Naive thymus-derived CD4-positive, alpha-beta T cell (primary cell): ENCODE data around the gene CTBP2. TPM values are rescaled to one million over a fixed set of nuclear protein-coding genes. Genes with fewer than 3 reads are reported as not detected.

ENCODE experiments used
- ATAC-seq: fragments of 150-1000 bp; cut with Tn5 transposase; 2 replicates; pipeline ENCODE4 v1.10.0; 2021; ENCODE audit warnings: mild to moderate bottlenecking, moderate library complexity
- CTCF ChIA-PET: fragments of 350-600 bp; sonication (Branson Sonifier 250); formaldehyde crosslinking; loops from one replicate; lab custom pipeline; 2021; ENCODE audit warnings: antibody characterized with exemption; lab: Charles Lee
- POLR2A ChIA-PET: fragments of 350-600 bp; sonication (Branson Sonifier 250); formaldehyde crosslinking; loops from one replicate; lab custom pipeline; 2021; ENCODE audit warnings: antibody characterized with exemption, inconsistent platforms; lab: Charles Lee
- DNase-seq, 9 donors: peaks; one replicate each; pipeline versions ENCODE4 v3.0.0 to v3.0.0-alpha.2; 2020 to 2022; ENCODE audit warnings: mixed read lengths in 1 of 9
- H3K27ac ChIP-seq: one replicate; pipeline ENCODE4 v1.7.0; 2013; ENCODE audit warnings: mild to moderate bottlenecking, low read depth, low read length, moderate library complexity
- H3K27me3 ChIP-seq, 2 donors: one replicate each; pipeline ENCODE4 v1.7.0; 2013; ENCODE audit warnings: low read length in 2 of 2, mild to moderate bottlenecking in 2 of 2, moderate library complexity in 2 of 2; ENCODE audit not compliant: control insufficient read depth in 2 of 2, insufficient read depth in 2 of 2
- H3K36me3 ChIP-seq, 3 experiments: 1 replicate in 2 of 3; 2 replicates in 1 of 3; pipeline ENCODE4 v1.7.0; 2013; ENCODE audit warnings: low read length in 3 of 3, mild to moderate bottlenecking in 3 of 3, moderate library complexity in 1 of 3; ENCODE audit not compliant: insufficient read depth in 3 of 3, control insufficient read depth in 2 of 3
- H3K4me1 ChIP-seq, 2 donors: one replicate each; pipeline ENCODE4 v1.7.0; 2013; ENCODE audit warnings: low read length in 2 of 2, mild to moderate bottlenecking in 2 of 2, moderate library complexity in 1 of 2; ENCODE audit not compliant: control insufficient read depth in 2 of 2, insufficient read depth in 2 of 2
- H3K4me3 ChIP-seq: 2 replicates; pipeline ENCODE4 v1.7.0; 2013; ENCODE audit warnings: mild to moderate bottlenecking, low read length
- H3K9me3 ChIP-seq, 3 experiments: 1 replicate in 2 of 3; 2 replicates in 1 of 3; pipeline ENCODE4 v1.7.0; 2013; ENCODE audit warnings: low read length in 3 of 3; ENCODE audit not compliant: control insufficient read depth in 2 of 3
- H3K27ac Mint-ChIP-seq, 9 donors: one replicate each; pipeline ENCODE4 v1.8.0; 2020 to 2022; ENCODE audit warnings: mixed read lengths in 9 of 9, mild to moderate bottlenecking in 8 of 9, moderate library complexity in 5 of 9, inconsistent platforms in 2 of 9
- H3K27me3 Mint-ChIP-seq, 5 donors: one replicate each; pipeline ENCODE4 v1.8.0; 2021 to 2022; ENCODE audit warnings: mixed read lengths in 5 of 5, mild to moderate bottlenecking in 1 of 5
- H3K36me3 Mint-ChIP-seq, 5 donors: one replicate each; pipeline ENCODE4 v1.8.0; 2020 to 2022; ENCODE audit warnings: mixed read lengths in 5 of 5, mild to moderate bottlenecking in 3 of 5, inconsistent platforms in 1 of 5
- H3K4me1 Mint-ChIP-seq, 7 donors: one replicate each; pipeline ENCODE4 v1.8.0; 2020 to 2022; ENCODE audit warnings: mixed read lengths in 7 of 7, mild to moderate bottlenecking in 3 of 7, inconsistent platforms in 1 of 7
- H3K4me3 Mint-ChIP-seq, 10 donors: one replicate each; pipeline ENCODE4 v1.8.0; 2020 to 2022; ENCODE audit warnings: mild to moderate bottlenecking in 10 of 10, mixed read lengths in 10 of 10, moderate library complexity in 6 of 10, inconsistent platforms in 2 of 10
- H3K9me3 Mint-ChIP-seq, 11 donors: one replicate each; pipeline ENCODE4 v1.8.0; 2020 to 2022; ENCODE audit warnings: mixed read lengths in 11 of 11, mild to moderate bottlenecking in 4 of 11, inconsistent platforms in 1 of 11, moderate library complexity in 1 of 11
- intact Hi-C, 2 donors: fragments of 100-400 bp; cut with micrococcal nuclease; formaldehyde crosslinking; loops; one replicate each; pipeline ENCODE4 v1.15.1; 2023
- polyA plus RNA-seq, 2 donors: library from polyadenylated mRNA; unstranded; fragments of 300-500 nt; fragmentation: Illumina TruSeq; gene quantifications; one replicate each; pipeline ENCODE4 v1.2.3, GENCODE V29; 2021
- total RNA-seq, 6 experiments: library from RNA in 5 of 6; stranded (reverse) in 5 of 6; gene quantifications; 1 replicate in 5 of 6; 2 replicates in 1 of 6; pipeline ENCODE4 v1.2.3 and lab custom pipeline; 2021 to 2026

CTBP2 gene
- total and polyA plus RNA-seq, 7 experiments from 2014 or later = 0.05 to 39.5 (median 1.7) TPM; not detected in 1

DNA sequence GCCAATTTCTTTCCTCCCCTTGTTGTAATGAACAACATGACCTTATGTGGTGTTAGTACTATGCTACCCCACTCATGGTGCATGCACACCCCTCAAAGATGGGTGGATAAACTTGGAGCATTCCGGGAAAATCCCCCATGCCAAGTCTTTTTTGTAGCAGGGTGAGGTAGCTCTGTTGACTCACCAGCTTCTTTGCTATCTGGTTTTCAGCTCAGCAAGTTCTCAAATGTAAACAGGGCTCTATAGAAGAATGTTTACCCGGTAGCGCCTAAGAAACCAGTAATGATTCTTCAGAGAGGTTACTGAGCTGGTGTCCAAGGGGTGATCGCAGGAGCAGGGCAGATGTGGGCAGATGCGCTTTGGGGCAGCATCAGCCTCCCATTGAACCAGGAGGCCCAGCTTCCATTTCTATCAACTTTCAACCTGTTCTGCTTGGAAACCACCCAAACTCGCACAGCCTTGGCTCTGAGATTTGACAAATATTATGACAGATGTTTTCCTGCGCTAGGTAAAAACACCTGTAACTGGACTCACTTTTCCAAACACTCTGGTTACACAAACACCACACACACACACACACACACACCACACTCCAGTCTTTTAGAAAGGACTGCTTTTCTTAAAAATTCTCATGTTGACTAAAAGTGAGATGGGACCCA lies 130.7 kb downstream of the CTBP2 start:
- POLR2A ChIA-PET = no interaction called here
- CTCF ChIA-PET = no interaction called here
- Histone ChIP-seq H3K4me3 (no peak overlapping the region), H3K36me3 (no peaks in the 10 kb centered on the region), H3K27ac (no peak overlapping the region), H3K27me3 (no peaks in the 10 kb centered on the region), H3K9me3 (no peaks in the 10 kb centered on the region), H3K4me1 (no peaks in the 10 kb centered on the region)
- no peak for DNase-seq
- intact Hi-C loops = no loop called here
- no peaks in the 10 kb centered on the region for H3K4me1 Mint-ChIP-seq
- H3K36me3 Mint-ChIP-seq = no peaks in the 10 kb centered on the region
- peaks cover 0 to 9% (median 0%) of the 10 kb centered on the region in 5 donors for H3K27me3 Mint-ChIP-seq
- H3K27ac Mint-ChIP-seq = no peak overlapping the region
- ATAC-seq = no peak
- H3K9me3 Mint-ChIP-seq = no peaks in the 10 kb centered on the region
- H3K4me3 Mint-ChIP-seq = no peak overlapping the region

DNA sequence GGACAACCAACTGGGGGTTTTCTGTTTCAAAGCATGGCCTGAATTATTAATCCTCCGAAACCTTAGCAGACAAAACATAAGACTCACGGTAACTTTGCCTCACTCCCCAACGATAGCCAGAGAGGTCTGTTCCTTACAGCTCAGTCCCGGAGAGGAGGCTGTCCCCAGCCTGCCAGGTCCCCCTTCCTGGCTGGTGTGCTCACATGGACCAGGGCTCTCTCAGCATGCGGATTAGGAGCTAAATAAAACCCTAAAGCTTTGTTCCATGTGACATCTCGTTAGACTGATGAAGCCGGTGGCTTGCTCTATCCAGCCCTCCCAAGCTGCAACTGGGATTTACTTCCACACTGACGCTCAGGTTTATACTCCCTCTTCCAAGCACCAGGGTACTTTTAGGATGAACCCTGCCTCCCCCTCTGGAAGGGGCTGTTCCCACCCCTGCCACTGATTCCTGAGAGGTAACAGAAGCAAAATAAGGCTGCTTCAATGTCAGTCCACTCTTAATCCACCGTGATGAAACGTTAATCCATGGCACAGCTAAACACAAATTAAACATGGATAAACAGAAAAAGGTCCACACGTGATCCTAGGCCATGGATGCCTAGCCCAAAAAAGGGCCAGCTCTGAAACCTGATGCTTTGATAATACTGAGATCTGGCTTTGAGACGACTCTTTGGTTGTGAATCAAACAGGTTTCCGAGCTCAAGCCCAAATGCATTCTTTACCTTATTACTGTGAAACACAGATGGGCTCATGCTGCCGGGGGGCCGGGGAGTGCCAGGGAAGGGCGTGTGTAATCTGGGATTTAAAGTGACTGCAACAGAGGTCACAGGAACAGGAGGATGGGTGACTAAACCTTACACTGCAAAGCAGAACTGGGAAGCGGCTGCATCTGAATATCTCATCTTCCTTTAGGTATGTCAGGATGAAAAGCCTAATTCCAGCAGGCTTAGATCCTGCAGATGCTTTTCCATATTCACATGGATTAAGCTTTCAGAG lies 132.2 kb downstream of the CTBP2 start:
- H3K4me3 Mint-ChIP-seq = no peak overlapping the region
- no peaks in the 10 kb centered on the region for H3K4me1 Mint-ChIP-seq
- no peak overlapping the region for H3K27ac Mint-ChIP-seq
- no peaks in the 10 kb centered on the region for H3K36me3 Mint-ChIP-seq
- H3K27me3 ChIP-seq = no peaks in the 10 kb centered on the region
- H3K36me3 ChIP-seq = no peaks in the 10 kb centered on the region
- H3K9me3 Mint-ChIP-seq = no peaks in the 10 kb centered on the region
- H3K4me1 ChIP-seq = no peaks in the 10 kb centered on the region
- no peak overlapping the region for H3K27ac ChIP-seq
- peaks cover 0 to 9% (median 0%) of the 10 kb centered on the region in 5 donors for H3K27me3 Mint-ChIP-seq
- ChIA-PET POLR2A (interaction anchor here (1.0 kb wide), 1 partner anchor 8 kb away, joined by 3 read pairs; no protein-coding TSS in a partner anchor), CTCF (no interaction called here)
- ATAC-seq (no peak), DNase-seq (no peak)
- no peak overlapping the region for H3K4me3 ChIP-seq
- no peaks in the 10 kb centered on the region for H3K9me3 ChIP-seq
- intact Hi-C loops = no loop called here

DNA sequence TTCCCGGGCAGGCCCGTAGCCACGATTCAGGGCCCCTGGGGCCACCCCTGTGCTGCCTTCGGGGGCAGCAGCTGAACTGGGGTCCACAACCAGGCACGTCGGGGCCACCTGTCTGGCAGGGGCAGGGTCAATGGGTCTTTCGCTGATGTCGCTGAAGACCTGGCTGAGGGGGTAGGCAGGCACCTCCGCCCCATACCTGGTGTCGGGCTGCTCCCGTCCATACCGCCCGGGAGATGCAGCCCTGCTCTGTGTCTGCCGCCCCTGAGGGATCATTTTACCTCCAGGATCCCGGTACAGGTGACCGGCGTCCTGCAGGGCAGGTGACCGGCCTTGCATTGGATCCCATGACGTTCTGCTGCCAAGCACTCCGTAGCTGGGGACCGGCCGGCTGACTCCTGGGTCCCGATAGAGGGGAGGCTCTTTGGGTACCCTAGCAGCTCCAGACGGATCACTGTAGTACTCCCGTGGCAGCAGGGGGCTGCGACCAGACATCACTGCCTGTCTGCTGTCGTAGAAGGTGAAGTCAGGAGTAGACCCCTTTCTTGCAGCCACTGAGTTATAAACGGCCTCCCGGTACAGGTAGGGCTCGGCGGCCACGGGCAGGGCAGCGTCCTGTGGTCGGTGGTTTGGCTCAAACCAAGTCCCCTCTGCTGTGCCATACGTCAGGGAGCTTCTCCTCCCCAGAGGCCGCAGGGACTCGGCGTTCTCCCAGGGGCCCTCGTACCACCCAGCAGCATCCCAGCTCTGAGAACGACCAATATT lies 133.2 kb downstream of the CTBP2 start:
- Histone ChIP-seq H3K36me3 (no peaks in the 10 kb centered on the region), H3K4me1 (no peaks in the 10 kb centered on the region), H3K4me3 (no peak overlapping the region), H3K9me3 (no peaks in the 10 kb centered on the region), H3K27ac (no peak overlapping the region), H3K27me3 (no peaks in the 10 kb centered on the region)
- DNase-seq = no peak
- H3K4me1 Mint-ChIP-seq = no peaks in the 10 kb centered on the region
- no peaks in the 10 kb centered on the region for H3K36me3 Mint-ChIP-seq
- no peak for ATAC-seq
- no peak overlapping the region for H3K4me3 Mint-ChIP-seq
- intact Hi-C loops = no loop called here
- H3K27me3 Mint-ChIP-seq = peaks cover 0 to 4% (median 0%) of the 10 kb centered on the region in 5 donors
- POLR2A ChIA-PET = no interaction called here
- H3K9me3 Mint-ChIP-seq = no peaks in the 10 kb centered on the region
- CTCF ChIA-PET = no interaction called here
- no peak overlapping the region for H3K27ac Mint-ChIP-seq

DNA sequence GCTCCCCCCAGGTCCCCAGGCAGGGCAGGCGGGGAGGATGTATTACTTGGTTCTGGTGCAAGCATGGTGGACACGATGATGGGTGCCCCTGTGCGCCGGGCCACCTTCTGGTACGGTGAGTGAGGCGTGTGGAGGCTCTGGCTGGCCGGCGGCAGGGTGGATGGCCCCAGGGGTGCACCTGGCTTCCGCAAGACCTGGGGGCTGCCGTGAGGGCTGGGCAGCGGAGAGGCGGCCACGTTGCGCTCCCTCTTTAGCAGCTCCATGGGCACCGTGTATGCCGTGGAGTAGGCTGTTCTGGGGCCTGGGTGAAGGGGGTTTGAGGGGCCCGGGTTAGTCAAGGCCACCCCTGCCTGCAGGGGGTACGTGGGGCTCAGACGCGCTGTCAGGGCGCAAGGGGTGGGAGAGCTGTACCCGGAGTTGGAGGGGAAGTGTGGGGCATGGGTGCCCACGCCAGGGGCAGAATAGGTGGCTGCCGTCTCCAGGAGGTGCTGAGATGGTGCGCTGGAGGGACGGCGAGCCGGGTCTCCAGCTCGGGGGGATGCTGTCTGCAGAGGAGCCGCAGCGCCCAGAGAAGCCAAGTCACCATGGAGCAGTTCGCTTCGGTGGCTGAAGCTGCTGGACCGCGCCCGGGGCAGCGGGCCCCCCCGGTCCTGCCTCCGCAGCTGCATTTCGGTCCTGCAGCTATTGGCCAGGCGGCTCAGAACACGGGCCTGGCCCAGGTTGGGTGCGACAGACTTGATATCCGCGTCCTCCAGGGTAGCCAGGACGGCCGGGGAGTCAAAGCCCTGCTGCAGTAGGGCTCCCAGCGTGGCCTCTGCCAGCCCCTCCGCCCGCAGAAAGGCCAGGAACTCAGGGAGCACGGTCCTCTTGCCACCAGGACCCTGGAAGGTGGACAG lies 134.1 kb downstream of the CTBP2 start:
- Mint-ChIP-seq H3K27ac (no peak overlapping the region), H3K4me1 (no peaks in the 10 kb centered on the region)
- CTCF ChIA-PET = no interaction called here

DNA sequence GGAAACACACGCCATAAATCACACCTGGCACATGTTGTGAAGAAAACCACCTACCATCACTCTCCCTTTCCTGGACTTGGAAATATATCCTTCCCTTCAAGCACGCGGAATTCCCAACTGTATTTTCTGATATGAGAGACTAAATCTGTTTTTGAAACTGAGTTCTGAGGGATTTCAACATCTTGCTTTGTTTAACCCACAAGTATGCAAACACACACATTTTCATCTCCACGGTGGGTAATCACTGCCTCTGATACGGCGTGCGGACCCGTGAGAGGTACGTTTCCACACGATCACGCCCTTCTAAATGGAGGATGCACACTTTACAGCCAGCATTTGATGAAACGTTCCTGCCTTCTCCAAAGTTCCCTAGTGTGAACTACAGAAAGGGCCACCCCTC lies 135.0 kb downstream of the CTBP2 start:
- Mint-ChIP-seq H3K36me3 (no peaks in the 10 kb centered on the region), H3K9me3 (no peaks in the 10 kb centered on the region), H3K27ac (no peak overlapping the region), H3K4me1 (no peaks in the 10 kb centered on the region), H3K27me3 (peaks cover 0 to 2% (median 0%) of the 10 kb centered on the region in 5 donors), H3K4me3 (no peak overlapping the region)
- no peaks in the 10 kb centered on the region for H3K36me3 ChIP-seq
- ATAC-seq (no peak), DNase-seq (no peak)
- H3K27ac ChIP-seq = no peak overlapping the region
- no peaks in the 10 kb centered on the region for H3K4me1 ChIP-seq
- H3K9me3 ChIP-seq = no peaks in the 10 kb centered on the region
- CTCF ChIA-PET = no interaction called here
- intact Hi-C loops = no loop called here
- POLR2A ChIA-PET = no interaction called here
- H3K4me3 ChIP-seq = no peak overlapping the region
- no peaks in the 10 kb centered on the region for H3K27me3 ChIP-seq

More for the DNA sequence above, 134.1 kb downstream of the CTBP2 start:
- DNase-seq = no peak
- no peaks in the 10 kb centered on the region for H3K36me3 ChIP-seq
- H3K27ac ChIP-seq = no peak overlapping the region
- Mint-ChIP-seq H3K27me3 (peaks cover 0 to 2% (median 0%) of the 10 kb centered on the region in 5 donors), H3K36me3 (no peaks in the 10 kb centered on the region), H3K4me3 (no peak overlapping the region), H3K9me3 (no peaks in the 10 kb centered on the region)
- no peak overlapping the region for H3K4me3 ChIP-seq
- no peak for ATAC-seq
- no peaks in the 10 kb centered on the region for H3K27me3 ChIP-seq
- intact Hi-C loops = no loop called here
- H3K4me1 ChIP-seq = no peaks in the 10 kb centered on the region
- H3K9me3 ChIP-seq = no peaks in the 10 kb centered on the region
- POLR2A ChIA-PET = no interaction called here
